SK-N-SH (cell line): Measurements from ENCODE around the gene NTRK3. TPM values are rescaled to one million over a fixed set of nuclear protein-coding genes. Genes with fewer than 3 reads are reported as not detected.

Source experiments
- CTCF ChIA-PET: fragments of 300-600, 350-600 bp; formaldehyde crosslinking; extraction: SDS; loops from one replicate; lab custom pipeline; 2021; lab: Yijun Ruan, JAX
- POLR2A ChIA-PET: fragments of 350-600 bp; sonication (Branson Sonifier 250); formaldehyde crosslinking; extraction: SDS; loops from one replicate; lab custom pipeline; 2020; ENCODE audit warnings: antibody characterized with exemption, inconsistent platforms; lab: Yijun Ruan, JAX
- DNase-seq: peaks from one replicate; pipeline ENCODE4 v3.0.0; 2012
- H2AFZ ChIP-seq: fragments of 200-600 bp; sonication (generic); 2 replicates; pipeline ENCODE4 v1.8.1; 2016; ENCODE audit warnings: antibody characterized with exemption, mild to moderate bottlenecking, low read depth
- H3F3A ChIP-seq: fragments of 200-600 bp; sonication (generic); replicated peaks from 2 replicates; pipeline ENCODE3; 2016; ENCODE audit warnings: antibody characterized with exemption, mild to moderate bottlenecking; ENCODE audit not compliant: insufficient read depth
- H3K27ac ChIP-seq, 2 experiments: fragments of 200-500 bp in 1 of 2; fragments of 200-600 bp in 1 of 2; sonication (Bioruptor generic) in 1 of 2; sonication (generic), shearing (Covaris generic) in 1 of 2; 2 replicates each; pipeline versions ENCODE4 v1.5.1 to v1.6.1; 2014 to 2016; ENCODE audit warnings: low read depth in 2 of 2, inconsistent platforms in 1 of 2, low read length in 1 of 2, mild to moderate bottlenecking in 1 of 2, mixed read lengths in 1 of 2
- H3K27me3 ChIP-seq: fragments of 200-600 bp; sonication (generic), shearing (Covaris generic); 2 replicates; pipeline ENCODE4 v1.6.1; 2016; ENCODE audit warnings: mixed run types; ENCODE audit not compliant: insufficient read depth
- H3K36me3 ChIP-seq, 2 experiments: fragments of 200-500 bp in 1 of 2; fragments of 200-600 bp in 1 of 2; sonication (Bioruptor generic) in 1 of 2; sonication (generic) in 1 of 2; replicated peaks in 1 of 2; 2 replicates each; pipeline versions ENCODE3 to v1.5.1; 2014 to 2016; ENCODE audit warnings: low read length in 1 of 2, mild to moderate bottlenecking in 1 of 2; ENCODE audit not compliant: insufficient read depth in 2 of 2, control insufficient read depth in 1 of 2
- H3K4me1 ChIP-seq, 2 experiments: fragments of 200-500 bp in 1 of 2; fragments of 200-600 bp in 1 of 2; sonication (Bioruptor generic) in 1 of 2; sonication (generic), shearing (Covaris generic) in 1 of 2; 2 replicates each; pipeline versions ENCODE4 v1.5.1 to v1.6.1; 2014 to 2016; ENCODE audit warnings: low read depth in 1 of 2, low read length in 1 of 2, mixed run types in 1 of 2; ENCODE audit not compliant: insufficient read depth in 2 of 2, control insufficient read depth in 1 of 2
- H3K4me2 ChIP-seq: fragments of 200-600 bp; sonication (generic), shearing (Covaris generic); 2 replicates; pipeline ENCODE4 v1.6.1; 2017; ENCODE audit warnings: mixed run types
- H3K4me3 ChIP-seq, 2 experiments: fragments of 200-500 bp in 1 of 2; fragments of 200-600 bp in 1 of 2; sonication (Bioruptor generic) in 1 of 2; sonication (generic), shearing (Covaris generic) in 1 of 2; 2 replicates each; pipeline versions ENCODE4 v1.5.1 to v1.8.1; 2014 to 2016; ENCODE audit warnings: low read depth in 2 of 2, inconsistent platforms in 1 of 2, low read length in 1 of 2, mild to moderate bottlenecking in 1 of 2, mixed read lengths in 1 of 2, moderate library complexity in 1 of 2
- H3K79me2 ChIP-seq: fragments of 200-600 bp; sonication (generic); 2 replicates; pipeline ENCODE4 v1.8.1; 2017; ENCODE audit warnings: mild to moderate bottlenecking; ENCODE audit not compliant: insufficient read depth
- H3K9ac ChIP-seq: fragments of 200-600 bp; sonication (generic); 2 replicates; pipeline ENCODE4 v1.6.1; 2017; ENCODE audit warnings: mixed run types
- H3K9me2 ChIP-seq: fragments of 200-600 bp; sonication (generic); 2 replicates; pipeline ENCODE4 v1.6.1; 2017; ENCODE audit warnings: mixed run types
- H3K9me3 ChIP-seq: fragments of 200-600 bp; sonication (generic); 2 replicates; pipeline ENCODE4 v1.6.1; 2017; ENCODE audit warnings: mixed run types, mild to moderate bottlenecking, moderate library complexity
- H4K20me1 ChIP-seq: fragments of 200-600 bp; sonication (generic); 2 replicates; pipeline ENCODE4 v1.6.1; 2017; ENCODE audit warnings: mild to moderate bottlenecking, mixed run types; ENCODE audit not compliant: insufficient read depth
- EP300 ChIP-seq, 2 experiments: IDR thresholded peaks; 2 replicates each; pipeline versions ENCODE4 v1.4.0 to v1.6.1; 2012; ENCODE audit warnings: borderline replicate concordance in 1 of 2, low read depth in 1 of 2, low read length in 1 of 2
- FOXJ3 ChIP-seq: sonication (generic); formaldehyde crosslinking; IDR thresholded peaks from 2 replicates; pipeline ENCODE4 v1.5.1; 2020; ENCODE audit warnings: mild to moderate bottlenecking, missing genetic modification reagents
- FOXM1 ChIP-seq: IDR thresholded peaks from 2 replicates; pipeline ENCODE4 v1.4.0; 2012; ENCODE audit warnings: low read depth, mild to moderate bottlenecking
- GATA2 ChIP-seq: sonication (generic); formaldehyde crosslinking; IDR thresholded peaks from 2 replicates; pipeline ENCODE4 v1.5.0; 2020; ENCODE audit warnings: mild to moderate bottlenecking, missing genetic modification reagents
- JUND ChIP-seq: IDR thresholded peaks from 2 replicates; pipeline ENCODE4 v1.4.0; 2012
- MEF2A ChIP-seq: IDR thresholded peaks from 2 replicates; pipeline ENCODE4 v1.4.0; 2012; ENCODE audit warnings: low read depth, borderline replicate concordance
- RAD21 ChIP-seq: IDR thresholded peaks from 2 replicates; pipeline ENCODE4 v1.6.1; 2012; ENCODE audit warnings: mild to moderate bottlenecking, low read length
- SIN3A ChIP-seq: IDR thresholded peaks from 2 replicates; pipeline ENCODE4 v1.6.1; 2012; ENCODE audit warnings: low read depth, mild to moderate bottlenecking, low read length, moderate library complexity, borderline replicate concordance
- WGBS: methylation state at CpG from one replicate; pipeline ENCODE4 v1.1.6; 2017; ENCODE audit warnings: low lambda C conversion rate; 5-methylcytosine and 5-hydroxymethylcytosine counted together
- polyA plus RNA-seq, 3 experiments: library from polyadenylated mRNA; depleted of rRNA; stranded (reverse); fragments of >200 nt; gene quantifications; 2 replicates each; pipeline ENCODE4 v1.2.3, GENCODE V29; 2012
- TF ChIP-seq, protein P1 (sequence below): IDR thresholded peaks from 2 replicates; pipeline ENCODE4 v1.4.0; 2012; ENCODE audit warnings: low read depth
- TF ChIP-seq, protein P2 (sequence below): IDR thresholded peaks from 2 replicates; pipeline ENCODE4 v1.6.1; 2012; ENCODE audit warnings: mild to moderate bottlenecking, low read depth, low read length, moderate library complexity
- TF ChIP-seq, protein P3 (sequence below): fragments of 150-350 bp; IDR thresholded peaks from 2 replicates; pipeline ENCODE4 v1.6.1; 2016; ENCODE audit warnings: mild to moderate bottlenecking, low read depth, low read length
- TF ChIP-seq, protein P4 (sequence below): fragments of 200-600 bp; sonication (generic); IDR thresholded peaks from 2 replicates; pipeline ENCODE4 v1.6.1; 2017; ENCODE audit warnings: antibody characterized with exemption, mild to moderate bottlenecking, moderate library complexity

NTRK3 gene
- polyA plus RNA-seq, 1 of the 3 experiments (the other 2 are of a cell fraction): 2.6 TPM

DNA sequence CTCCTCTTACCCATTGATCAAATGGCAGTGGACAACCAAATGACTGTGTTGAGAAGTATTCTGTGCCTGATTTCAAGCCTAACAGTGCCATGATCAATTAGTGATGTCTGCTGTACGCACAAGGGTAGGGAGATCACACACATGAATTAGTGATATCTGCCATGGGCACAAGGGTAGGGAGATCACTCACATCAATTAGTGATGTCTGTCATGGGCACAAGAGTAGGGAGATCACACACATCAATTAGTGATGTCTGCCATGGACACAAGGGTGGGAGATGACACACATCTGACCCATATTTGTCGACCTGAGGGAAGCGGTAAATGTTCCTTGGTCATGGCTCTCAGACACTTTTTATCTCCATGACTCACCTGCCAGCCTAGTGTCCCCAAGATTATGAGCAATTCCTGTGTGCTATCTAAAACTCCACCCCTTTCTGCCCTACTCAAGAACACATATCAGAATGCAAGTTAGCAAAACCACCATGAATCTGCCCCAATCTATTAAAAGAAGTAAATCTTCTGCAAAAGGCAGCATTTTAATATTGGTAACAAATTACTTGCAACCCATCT is 165.0 kb downstream of the NTRK3 start:
- TF ChIP-seq, protein P1, sequence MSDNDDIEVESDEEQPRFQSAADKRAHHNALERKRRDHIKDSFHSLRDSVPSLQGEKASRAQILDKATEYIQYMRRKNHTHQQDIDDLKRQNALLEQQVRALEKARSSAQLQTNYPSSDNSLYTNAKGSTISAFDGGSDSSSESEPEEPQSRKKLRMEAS: no peak
- no peak for TF ChIP-seq FOXM1
- TF ChIP-seq RAD21: no peak
- TF ChIP-seq, protein P2, sequence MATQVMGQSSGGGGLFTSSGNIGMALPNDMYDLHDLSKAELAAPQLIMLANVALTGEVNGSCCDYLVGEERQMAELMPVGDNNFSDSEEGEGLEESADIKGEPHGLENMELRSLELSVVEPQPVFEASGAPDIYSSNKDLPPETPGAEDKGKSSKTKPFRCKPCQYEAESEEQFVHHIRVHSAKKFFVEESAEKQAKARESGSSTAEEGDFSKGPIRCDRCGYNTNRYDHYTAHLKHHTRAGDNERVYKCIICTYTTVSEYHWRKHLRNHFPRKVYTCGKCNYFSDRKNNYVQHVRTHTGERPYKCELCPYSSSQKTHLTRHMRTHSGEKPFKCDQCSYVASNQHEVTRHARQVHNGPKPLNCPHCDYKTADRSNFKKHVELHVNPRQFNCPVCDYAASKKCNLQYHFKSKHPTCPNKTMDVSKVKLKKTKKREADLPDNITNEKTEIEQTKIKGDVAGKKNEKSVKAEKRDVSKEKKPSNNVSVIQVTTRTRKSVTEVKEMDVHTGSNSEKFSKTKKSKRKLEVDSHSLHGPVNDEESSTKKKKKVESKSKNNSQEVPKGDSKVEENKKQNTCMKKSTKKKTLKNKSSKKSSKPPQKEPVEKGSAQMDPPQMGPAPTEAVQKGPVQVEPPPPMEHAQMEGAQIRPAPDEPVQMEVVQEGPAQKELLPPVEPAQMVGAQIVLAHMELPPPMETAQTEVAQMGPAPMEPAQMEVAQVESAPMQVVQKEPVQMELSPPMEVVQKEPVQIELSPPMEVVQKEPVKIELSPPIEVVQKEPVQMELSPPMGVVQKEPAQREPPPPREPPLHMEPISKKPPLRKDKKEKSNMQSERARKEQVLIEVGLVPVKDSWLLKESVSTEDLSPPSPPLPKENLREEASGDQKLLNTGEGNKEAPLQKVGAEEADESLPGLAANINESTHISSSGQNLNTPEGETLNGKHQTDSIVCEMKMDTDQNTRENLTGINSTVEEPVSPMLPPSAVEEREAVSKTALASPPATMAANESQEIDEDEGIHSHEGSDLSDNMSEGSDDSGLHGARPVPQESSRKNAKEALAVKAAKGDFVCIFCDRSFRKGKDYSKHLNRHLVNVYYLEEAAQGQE: no peak
- TF ChIP-seq EP300 (IDR thresholded peaks at IDR 0.05; ENCODE audit: borderline replicate concordance in 1 of 2, low read depth in 1 of 2, low read length in 1 of 2): no peak
- TF ChIP-seq MEF2A: no peak
- no peak for TF ChIP-seq GATA2 (CRISPR knock-in tag)
- TF ChIP-seq, protein P3, sequence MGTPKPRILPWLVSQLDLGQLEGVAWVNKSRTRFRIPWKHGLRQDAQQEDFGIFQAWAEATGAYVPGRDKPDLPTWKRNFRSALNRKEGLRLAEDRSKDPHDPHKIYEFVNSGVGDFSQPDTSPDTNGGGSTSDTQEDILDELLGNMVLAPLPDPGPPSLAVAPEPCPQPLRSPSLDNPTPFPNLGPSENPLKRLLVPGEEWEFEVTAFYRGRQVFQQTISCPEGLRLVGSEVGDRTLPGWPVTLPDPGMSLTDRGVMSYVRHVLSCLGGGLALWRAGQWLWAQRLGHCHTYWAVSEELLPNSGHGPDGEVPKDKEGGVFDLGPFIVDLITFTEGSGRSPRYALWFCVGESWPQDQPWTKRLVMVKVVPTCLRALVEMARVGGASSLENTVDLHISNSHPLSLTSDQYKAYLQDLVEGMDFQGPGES: no peak
- no peak for TF ChIP-seq JUND
- TF ChIP-seq, protein P4, sequence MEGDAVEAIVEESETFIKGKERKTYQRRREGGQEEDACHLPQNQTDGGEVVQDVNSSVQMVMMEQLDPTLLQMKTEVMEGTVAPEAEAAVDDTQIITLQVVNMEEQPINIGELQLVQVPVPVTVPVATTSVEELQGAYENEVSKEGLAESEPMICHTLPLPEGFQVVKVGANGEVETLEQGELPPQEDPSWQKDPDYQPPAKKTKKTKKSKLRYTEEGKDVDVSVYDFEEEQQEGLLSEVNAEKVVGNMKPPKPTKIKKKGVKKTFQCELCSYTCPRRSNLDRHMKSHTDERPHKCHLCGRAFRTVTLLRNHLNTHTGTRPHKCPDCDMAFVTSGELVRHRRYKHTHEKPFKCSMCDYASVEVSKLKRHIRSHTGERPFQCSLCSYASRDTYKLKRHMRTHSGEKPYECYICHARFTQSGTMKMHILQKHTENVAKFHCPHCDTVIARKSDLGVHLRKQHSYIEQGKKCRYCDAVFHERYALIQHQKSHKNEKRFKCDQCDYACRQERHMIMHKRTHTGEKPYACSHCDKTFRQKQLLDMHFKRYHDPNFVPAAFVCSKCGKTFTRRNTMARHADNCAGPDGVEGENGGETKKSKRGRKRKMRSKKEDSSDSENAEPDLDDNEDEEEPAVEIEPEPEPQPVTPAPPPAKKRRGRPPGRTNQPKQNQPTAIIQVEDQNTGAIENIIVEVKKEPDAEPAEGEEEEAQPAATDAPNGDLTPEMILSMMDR: no peak
- TF ChIP-seq FOXJ3 (CRISPR knock-in tag): no peak
- no peak for TF ChIP-seq SIN3A
- TF ChIP-seq, all 33 proteins: peak for 0
- CTCF ChIA-PET: no interaction called here
- no peak overlapping the region for H3K9ac ChIP-seq

More for the DNA sequence above, 165.0 kb downstream of the NTRK3 start:
- no peak overlapping the region for H3K4me2 ChIP-seq
- H3K9me3 ChIP-seq: no peaks in the 10 kb centered on the region
- H2AFZ ChIP-seq: no peak overlapping the region
- POLR2A ChIA-PET: no interaction called here
- no peaks in the 10 kb centered on the region for H3K27me3 ChIP-seq
- H3K9me2 ChIP-seq: no peaks in the 10 kb centered on the region
- no peaks in the 10 kb centered on the region for H3F3A ChIP-seq
- no peak overlapping the region for H3K4me3 ChIP-seq
- H3K79me2 ChIP-seq: no peaks in the 10 kb centered on the region
- no peaks in the 10 kb centered on the region for H3K36me3 ChIP-seq
- H4K20me1 ChIP-seq: no peaks in the 10 kb centered on the region
- no peak for DNase-seq
- no peak overlapping the region for H3K27ac ChIP-seq
- WGBS: 35% methylated on average over 3 of the region's 3 CpGs
- peaks cover 0 to 2% of the 10 kb centered on the region in 2 experiments; a peak in 1 of 4 replicates for H3K4me1 ChIP-seq
